Erythroblast (primary cell): ENCODE results near the gene ADAMTS18.
A peak's percentile ranks its signal among the peaks of the same experiment; 100 is the strongest.

Source experiments
- DNase-seq, 2 experiments: peaks; one replicate each; lab custom pipeline; 2025; lab: John Stamatoyannopoulos, UW
- GATA1 ChIP-seq: IDR thresholded peaks from 2 replicates; pipeline ENCODE4 v1.6.1; 2011; ENCODE audit warnings: low read depth, mild to moderate bottlenecking, control low read depth, low read length, moderate library complexity
- POLR2A ChIP-seq: IDR thresholded peaks from 2 replicates; pipeline ENCODE4 v1.6.1; 2011; ENCODE audit warnings: mild to moderate bottlenecking, low read length

Gene ADAMTS18

DNA sequence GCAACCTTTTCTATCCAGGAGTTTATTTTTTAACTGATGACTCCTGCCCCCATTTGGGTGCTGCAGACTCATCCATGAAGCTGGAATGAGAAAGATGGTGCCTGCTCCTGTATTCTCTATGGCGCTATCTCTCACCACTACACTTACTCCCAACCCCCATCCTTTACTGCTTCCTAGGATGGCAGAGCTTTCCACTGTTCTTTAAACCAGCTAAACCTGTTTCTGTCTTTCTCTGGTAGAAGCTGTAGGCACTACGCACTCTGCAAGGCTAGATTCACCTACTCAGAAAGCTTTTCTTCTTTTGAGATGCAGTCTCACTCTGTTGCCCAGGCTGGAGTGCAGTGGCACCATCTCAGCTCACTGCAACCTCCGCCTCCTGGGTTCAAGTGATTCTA, 47.0 kb downstream of the ADAMTS18 start:
- no peak for DNase-seq
- no peak for TF ChIP-seq GATA1
- no peak for TF ChIP-seq POLR2A

DNA sequence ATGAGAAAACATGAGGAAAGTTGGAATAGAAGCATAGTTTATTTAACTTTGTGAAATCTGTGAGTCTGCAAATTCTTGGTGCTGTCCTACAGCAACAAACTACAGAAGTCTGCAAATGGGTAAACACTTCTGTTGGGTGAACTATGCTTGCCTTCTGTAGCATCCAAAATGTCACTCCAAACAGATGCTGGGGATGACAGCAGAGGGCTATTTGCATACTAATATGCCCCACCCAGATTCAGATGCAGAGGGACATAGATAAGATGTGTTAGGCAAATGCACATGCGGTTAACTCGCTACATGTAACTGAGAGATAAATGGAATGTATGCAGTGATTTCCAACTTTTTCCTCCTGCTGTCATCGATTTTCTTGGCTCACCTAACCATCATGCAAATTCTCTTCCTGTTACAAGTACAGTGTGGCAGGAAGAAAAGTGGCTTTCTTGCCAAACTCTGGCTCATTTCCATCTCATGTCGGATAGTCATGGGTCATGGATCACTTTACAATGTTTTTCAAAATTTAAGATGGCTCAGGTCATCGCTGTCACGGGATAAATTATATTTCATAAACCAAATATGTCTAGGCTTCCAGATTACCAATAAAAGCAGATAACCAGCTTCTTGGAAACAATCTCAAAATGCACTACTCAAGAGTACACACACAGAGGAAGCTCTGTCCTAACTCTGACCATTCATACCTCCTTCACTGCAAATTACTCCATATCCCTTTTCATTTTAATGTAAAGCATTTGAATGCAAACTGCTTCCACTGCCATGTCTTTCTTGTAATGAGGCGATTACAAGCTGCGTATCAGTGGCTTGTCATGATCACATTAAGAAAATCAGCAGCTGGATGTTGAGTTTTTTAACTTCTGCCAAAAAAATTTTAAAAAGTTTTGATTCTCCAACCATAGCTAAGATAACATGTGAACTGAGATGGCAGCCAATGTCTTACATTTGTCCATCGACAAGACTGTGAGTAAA, 47.7 kb downstream of the ADAMTS18 start:
- peak; percentile 1 to 23 for DNase-seq
- TF ChIP-seq GATA1, result no peak
- TF ChIP-seq POLR2A, result no peak

DNA sequence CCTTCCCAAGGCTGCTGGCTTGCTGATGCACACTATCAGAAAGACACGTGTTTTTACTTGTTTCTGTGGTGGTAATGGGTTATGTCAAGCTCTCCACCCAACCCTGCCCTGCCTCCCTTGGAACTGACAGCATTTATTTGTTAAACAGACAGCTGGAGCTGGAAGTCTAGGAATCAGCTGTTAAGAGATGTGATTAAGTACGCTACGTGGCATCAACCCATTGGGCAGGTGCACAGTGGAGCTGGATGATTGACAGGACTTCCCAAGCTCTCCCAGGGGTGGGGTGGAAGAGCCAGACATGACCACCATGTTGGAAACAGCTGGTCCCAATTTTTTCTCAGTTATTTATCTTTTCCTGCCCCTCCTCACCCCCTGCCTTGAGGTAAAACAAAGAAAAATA, 49.4 kb downstream of the ADAMTS18 start:
- DNase-seq, result no peak
- TF ChIP-seq GATA1 (no peak), POLR2A (no peak)

DNA sequence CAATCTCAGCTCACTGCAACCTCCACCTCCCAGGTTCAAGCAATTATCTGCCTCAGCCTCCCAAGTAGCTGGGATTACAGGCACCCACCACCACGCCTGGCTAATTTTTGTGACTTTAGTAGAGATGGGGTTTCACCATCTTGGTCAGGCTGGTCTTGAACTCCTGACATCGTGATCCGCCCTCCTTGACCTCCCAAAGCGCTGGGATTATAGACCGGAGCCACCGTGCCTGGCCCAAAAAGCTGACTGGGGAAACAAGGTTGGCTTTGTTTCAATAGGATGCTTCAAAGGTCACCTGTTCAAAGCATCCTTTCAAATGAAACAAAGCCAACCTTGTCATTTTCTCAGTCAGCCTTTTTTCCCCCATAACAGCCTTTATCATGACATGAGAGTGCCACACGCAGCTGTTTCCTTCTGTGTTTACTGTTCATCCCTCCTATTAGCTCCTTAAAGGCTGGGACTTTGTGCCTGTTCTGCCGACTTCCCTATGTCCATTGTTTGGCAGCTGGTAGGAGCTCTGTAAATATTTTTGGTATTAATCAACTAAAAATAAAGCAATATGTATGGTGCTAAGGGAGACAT, 51.1 kb downstream of the ADAMTS18 start:
- no peak for DNase-seq

DNA sequence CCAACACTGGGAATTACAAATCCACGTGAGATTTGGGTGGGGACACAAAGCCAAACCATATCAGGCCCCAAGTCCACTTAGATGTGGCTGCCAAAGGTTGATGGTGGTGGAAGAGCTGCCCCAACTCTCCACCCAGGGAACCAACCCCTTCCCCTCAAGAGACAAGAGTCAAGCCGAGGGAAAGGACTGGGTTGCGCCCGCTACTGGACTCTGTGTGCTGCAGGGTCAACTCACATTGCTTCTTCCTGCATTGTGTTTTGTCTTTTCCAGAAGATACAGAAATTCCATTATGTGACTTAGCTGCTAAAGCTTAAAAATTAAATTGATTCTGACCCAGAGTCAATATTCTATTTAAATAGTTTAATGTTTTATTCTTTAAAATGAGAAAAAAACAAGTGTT, 58.5 kb downstream of the ADAMTS18 start:
- TF ChIP-seq GATA1 (no peak), POLR2A (no peak)
- DNase-seq, result peak; percentile 20 to 49

More for the DNA sequence above, 51.1 kb downstream of the ADAMTS18 start:
- TF ChIP-seq GATA1, result no peak

DNA sequence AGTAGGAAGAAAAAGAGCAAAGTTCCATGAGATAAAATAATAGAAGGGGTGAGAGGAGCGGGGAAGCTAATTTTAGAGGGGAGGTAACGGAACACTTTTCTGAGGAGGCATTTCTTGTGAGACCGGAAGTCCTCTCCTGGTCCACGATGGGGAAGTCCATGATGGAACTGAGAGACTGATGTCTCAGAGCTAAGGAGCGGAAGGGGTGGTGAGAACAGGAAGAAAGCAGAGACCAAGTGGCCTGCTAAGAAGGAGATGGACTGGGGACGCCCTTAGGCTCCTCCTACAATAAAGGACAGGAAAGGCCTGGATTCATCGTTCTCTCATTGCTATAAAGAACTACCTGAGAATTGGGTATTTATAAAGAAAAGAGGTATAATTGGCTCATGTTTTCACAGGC, 59.4 kb downstream of the ADAMTS18 start:
- TF ChIP-seq GATA1 (no peak), POLR2A (no peak)
- no peak for DNase-seq

DNA sequence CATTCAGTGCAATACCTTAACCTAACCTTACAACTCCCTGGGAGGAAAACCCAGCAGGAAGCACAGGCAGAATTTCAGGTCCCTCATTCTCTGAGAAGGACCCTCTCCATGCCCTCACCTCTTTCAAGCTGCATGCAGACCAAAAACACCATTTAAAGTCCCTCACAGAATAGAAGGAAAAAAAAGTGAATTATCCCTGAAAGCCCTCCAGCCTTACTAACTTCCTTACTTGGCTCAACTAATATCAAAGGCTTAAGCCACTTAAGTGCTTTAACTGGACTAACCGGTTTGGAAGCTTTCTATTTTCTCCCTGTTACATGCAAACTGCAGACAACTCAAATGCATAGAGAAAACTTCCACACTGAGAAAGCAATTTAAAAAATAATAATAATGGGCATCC, 60.5 kb downstream of the ADAMTS18 start:
- DNase-seq, result no peak
- TF ChIP-seq POLR2A, result no peak
- TF ChIP-seq GATA1, result no peak

DNA sequence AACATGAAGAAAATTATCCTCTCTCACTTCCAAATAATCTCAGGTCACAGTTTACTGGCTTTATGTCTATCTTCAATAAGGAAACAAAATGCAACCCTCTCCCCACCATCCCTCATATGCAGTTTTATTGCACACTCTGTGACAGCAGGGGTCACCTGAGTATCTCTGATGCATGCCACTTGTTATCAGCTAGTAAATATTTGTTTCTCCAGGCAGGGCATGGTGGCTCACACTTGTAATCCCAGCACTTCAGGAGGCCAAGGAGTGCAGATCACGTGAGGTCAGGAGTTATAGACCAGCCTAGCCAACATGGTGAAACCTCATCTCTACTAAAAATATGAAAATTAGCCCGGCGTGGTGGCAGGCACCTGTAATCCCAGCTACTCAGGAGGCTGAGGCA, 61.1 kb downstream of the ADAMTS18 start:
- TF ChIP-seq POLR2A (no peak), GATA1 (no peak)
- no peak for DNase-seq

DNA sequence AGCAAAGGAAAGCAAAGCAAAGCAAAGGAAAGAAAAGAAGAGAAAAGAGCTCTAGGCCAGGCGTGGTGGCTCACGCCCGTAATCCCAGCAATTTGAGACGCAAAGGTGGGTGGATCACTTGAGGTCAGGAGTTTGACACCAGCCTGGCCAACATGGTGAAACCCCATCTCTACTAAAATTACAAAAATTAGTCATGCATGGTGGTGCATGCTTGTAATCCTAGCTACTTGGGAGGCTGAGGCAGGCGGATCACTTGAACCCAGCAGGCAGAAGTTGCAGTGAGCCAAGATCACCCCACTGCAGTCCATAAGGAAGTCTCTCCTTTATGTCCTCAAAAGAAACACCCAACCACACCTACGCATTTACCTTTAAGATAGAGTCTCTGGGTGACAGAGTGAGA, 70.1 kb downstream of the ADAMTS18 start:
- no peak for DNase-seq
- TF ChIP-seq POLR2A (no peak), GATA1 (no peak)

DNA sequence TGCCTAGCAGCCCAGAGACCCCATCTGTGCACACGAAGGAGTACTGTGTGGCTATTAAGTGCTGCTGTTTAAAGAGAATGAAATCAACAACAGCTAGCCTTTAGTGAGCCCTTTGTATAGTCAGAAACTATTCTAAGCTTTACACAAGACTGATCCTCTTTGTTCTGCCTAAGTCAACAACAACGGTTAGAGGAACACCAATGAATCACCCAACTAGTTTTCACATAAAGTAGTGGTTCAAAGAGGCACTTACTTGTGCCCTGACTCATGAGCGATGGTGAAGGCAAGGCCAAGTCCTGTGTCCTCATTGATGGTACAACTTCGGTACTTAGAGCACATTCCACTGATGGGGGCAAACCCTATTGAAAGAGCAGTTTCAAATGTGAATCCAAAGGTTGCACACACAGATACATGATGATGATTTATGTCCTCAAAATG, 75.8 kb downstream of the ADAMTS18 start:
- TF ChIP-seq POLR2A (no peak), GATA1 (no peak)
- DNase-seq, result no peak

DNA sequence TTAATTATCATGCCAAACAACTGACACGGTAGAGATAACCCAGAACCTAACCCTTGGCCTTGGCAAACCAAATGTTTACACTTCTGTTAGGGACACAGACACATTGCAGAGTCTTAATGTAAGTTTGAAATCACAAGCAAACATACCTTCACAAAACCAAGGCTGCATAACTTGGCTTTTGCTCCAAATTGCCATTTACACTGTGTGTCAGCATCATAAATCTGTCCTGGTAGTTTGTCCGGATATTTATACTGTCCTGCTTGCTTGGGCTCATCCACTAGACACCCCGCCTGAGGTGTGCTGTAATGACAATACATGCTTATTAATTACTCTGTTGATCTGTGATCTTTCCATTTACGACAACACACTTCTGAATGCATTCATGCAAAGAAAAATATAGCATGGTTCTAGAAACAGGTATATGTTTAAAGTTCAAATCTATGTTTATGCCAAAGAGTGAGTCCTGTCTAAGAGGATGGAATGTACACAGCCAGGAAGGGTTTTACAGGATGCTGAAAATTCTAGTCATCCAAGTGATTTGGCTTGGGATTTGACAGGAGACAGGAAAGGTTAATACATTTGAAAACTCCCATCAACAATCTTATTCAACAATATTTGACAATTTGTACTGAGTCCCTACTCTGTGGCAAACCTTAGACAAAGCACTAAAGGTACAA, 81.1 kb downstream of the ADAMTS18 start:
- TF ChIP-seq POLR2A (no peak), GATA1 (no peak)
- no peak for DNase-seq

DNA sequence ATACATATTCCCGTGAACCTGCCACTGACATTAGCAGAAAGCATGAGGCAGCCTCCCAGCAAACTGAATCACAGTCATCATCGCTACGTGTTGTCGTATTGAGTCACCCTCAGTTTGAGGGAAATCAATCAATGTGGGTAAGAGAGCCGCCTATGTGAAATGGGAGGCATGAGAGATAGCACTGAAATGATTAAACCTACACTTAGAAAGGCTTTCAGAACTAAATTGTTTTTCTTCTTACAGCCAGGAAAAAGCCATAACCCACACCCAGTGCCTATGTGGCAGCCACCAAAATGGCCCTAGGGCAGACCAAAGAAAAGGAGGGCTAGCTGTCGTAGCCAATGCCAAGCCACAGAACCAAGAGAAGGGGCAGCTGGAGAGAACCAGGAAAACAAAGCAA, 90.5 kb downstream of the ADAMTS18 start:
- no peak for DNase-seq
- TF ChIP-seq GATA1, result no peak
- no peak for TF ChIP-seq POLR2A

DNA sequence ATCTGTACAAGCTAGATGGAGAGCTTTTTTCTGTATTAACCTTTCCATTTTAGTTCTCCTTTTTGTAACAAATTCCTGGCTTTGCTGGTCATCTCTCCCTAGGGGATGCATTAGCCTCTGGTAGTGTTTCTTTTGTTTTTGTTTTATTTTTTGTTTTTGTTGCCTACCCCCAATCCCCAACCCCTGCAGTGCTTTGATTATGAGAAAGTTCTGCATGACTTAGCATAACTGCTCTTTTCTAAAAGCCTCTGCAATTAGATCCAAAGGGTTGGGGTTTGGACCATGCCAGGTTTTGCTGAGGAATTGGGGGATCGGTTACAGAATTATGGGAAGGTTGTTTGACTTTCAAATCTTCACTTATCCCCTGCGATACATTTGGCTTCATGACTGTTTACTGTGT, 98.2 kb downstream of the ADAMTS18 start:
- DNase-seq, result no peak
- TF ChIP-seq GATA1, result no peak
- TF ChIP-seq POLR2A, result no peak
